ENCODE results near the gene PVRIG. TPM values are rescaled to one million over a fixed set of nuclear protein-coding genes. Genes with fewer than 3 reads are reported as not detected.
"Not testable (repeated sequence)": the region's sequence is repeated elsewhere in the genome, so short reads cannot be mapped to it uniquely, and the experiment has no call there.

Gene PVRIG
- total RNA-seq, 1 donor from 2014 or later = not detected

- Mint-ChIP-seq H3K4me1 (ENCODE audit: low read depth, unreplicated experiment) (peaks cover 7% of the 10 kb centered on the region), H3K36me3 (ENCODE audit: low read depth, unreplicated experiment) (peaks cover 3% of the 10 kb centered on the region)
These were observed 3.9 kb upstream of the PVRIG start for GRCh38 chr7:100215895-100216294.

GRCh38 chr7:100217934-100218333, 1.8 kb upstream of the PVRIG start:
- H3K9me3 Mint-ChIP-seq (ENCODE audit: unreplicated experiment); H2AFZ ChIP-seq (ENCODE audit: low read depth, low read length); H3K4me1 Mint-ChIP-seq (ENCODE audit: low read depth, unreplicated experiment); H3K27me3 ChIP-seq (ENCODE audit: insufficient read depth, low read length); H3K9me3 ChIP-seq (ENCODE audit: insufficient read depth, low read depth, low read length); H3K4me3 ChIP-seq (ENCODE audit: insufficient read depth, low read depth, low read length); H3K79me2 ChIP-seq (ENCODE audit: insufficient read depth, low read length); FAIRE-seq; H3K36me3 Mint-ChIP-seq (ENCODE audit: low read depth, unreplicated experiment); H3K27me3 Mint-ChIP-seq (ENCODE audit: low read depth, unreplicated experiment); H3K27ac Mint-ChIP-seq (ENCODE audit: unreplicated experiment); H4K20me1 ChIP-seq (ENCODE audit: insufficient read depth, low read length); H3K4me3 Mint-ChIP-seq (ENCODE audit: unreplicated experiment); H3K4me2 ChIP-seq (ENCODE audit: low read length); H3K27ac ChIP-seq (ENCODE audit: low read depth, low read length); H3K36me3 ChIP-seq (ENCODE audit: insufficient read depth, low read length); DNase-seq (ENCODE audit: low read depth); H3K9ac ChIP-seq (ENCODE audit: low read length); H3K4me1 ChIP-seq (ENCODE audit: insufficient read depth, low read length): not testable (repeated sequence)
- TF ChIP-seq CTCF (IDR thresholded peaks at IDR 0.05; ENCODE audit: insufficient read depth, low read depth, low read length) = peak; percentile 13

More at GRCh38 chr7:100215895-100216294, 3.9 kb upstream of the PVRIG start:
- no peak overlapping the region for H2AFZ ChIP-seq (ENCODE audit: low read depth, low read length)
- Mint-ChIP-seq H3K9me3 (ENCODE audit: unreplicated experiment) (peaks cover 3% of the 10 kb centered on the region), H3K27me3 (ENCODE audit: low read depth, unreplicated experiment) (peaks cover 8% of the 10 kb centered on the region), H3K27ac (ENCODE audit: unreplicated experiment) (no peak overlapping the region), H3K4me3 (ENCODE audit: unreplicated experiment) (no peak overlapping the region)
- H3K27ac ChIP-seq (ENCODE audit: low read depth, low read length) = no peak overlapping the region
- H3K4me1 ChIP-seq (ENCODE audit: insufficient read depth, low read length) = no peaks in the 10 kb centered on the region
- no peaks in the 10 kb centered on the region for H3K9me3 ChIP-seq (ENCODE audit: insufficient read depth, low read depth, low read length)
- TF ChIP-seq EZH2 (IDR thresholded peaks at IDR 0.05; ENCODE audit: insufficient read depth, low read length) (no peak), CTCF (IDR thresholded peaks at IDR 0.05; ENCODE audit: insufficient read depth, low read depth, low read length) (no peak)
- H3K4me3 ChIP-seq (ENCODE audit: insufficient read depth, low read depth, low read length) = no peak overlapping the region
- no peaks in the 10 kb centered on the region for H3K27me3 ChIP-seq (ENCODE audit: insufficient read depth, low read length)
- no peak overlapping the region for H3K4me2 ChIP-seq (ENCODE audit: low read length)
- no peaks in the 10 kb centered on the region for H3K36me3 ChIP-seq (ENCODE audit: insufficient read depth, low read length)
- DNase-seq (ENCODE audit: low read depth) (peak; percentile 8), FAIRE-seq (no peak)
- no peaks in the 10 kb centered on the region for H3K79me2 ChIP-seq (ENCODE audit: insufficient read depth, low read length)
- no peak overlapping the region for H3K9ac ChIP-seq (ENCODE audit: low read length)
- no peaks in the 10 kb centered on the region for H4K20me1 ChIP-seq (ENCODE audit: insufficient read depth, low read length)

- no peaks in the 10 kb centered on the region for H3K36me3 ChIP-seq (ENCODE audit: insufficient read depth, low read length)
- H3K9me3 ChIP-seq (ENCODE audit: insufficient read depth, low read depth, low read length) = no peaks in the 10 kb centered on the region
- TF ChIP-seq CTCF (IDR thresholded peaks at IDR 0.05; ENCODE audit: insufficient read depth, low read depth, low read length) (no peak), EZH2 (IDR thresholded peaks at IDR 0.05; ENCODE audit: insufficient read depth, low read length) (no peak)
- Mint-ChIP-seq H3K36me3 (ENCODE audit: low read depth, unreplicated experiment) (peaks cover 7% of the 10 kb centered on the region), H3K9me3 (ENCODE audit: unreplicated experiment) (no peaks in the 10 kb centered on the region), H3K4me1 (ENCODE audit: low read depth, unreplicated experiment) (peaks cover 5% of the 10 kb centered on the region), H3K27ac (ENCODE audit: unreplicated experiment) (no peak overlapping the region), H3K27me3 (ENCODE audit: low read depth, unreplicated experiment) (peaks cover under 1% of the 10 kb centered on the region), H3K4me3 (ENCODE audit: unreplicated experiment) (no peak overlapping the region)
- no peaks in the 10 kb centered on the region for H3K27me3 ChIP-seq (ENCODE audit: insufficient read depth, low read length)
- no peak overlapping the region for H3K4me2 ChIP-seq (ENCODE audit: low read length)
- DNase-seq (ENCODE audit: low read depth) (no peak), FAIRE-seq (no peak)
- no peaks in the 10 kb centered on the region for H4K20me1 ChIP-seq (ENCODE audit: insufficient read depth, low read length)
- no peak overlapping the region for H3K4me3 ChIP-seq (ENCODE audit: insufficient read depth, low read depth, low read length)
- no peak overlapping the region for H2AFZ ChIP-seq (ENCODE audit: low read depth, low read length)
- H3K27ac ChIP-seq (ENCODE audit: low read depth, low read length) = no peak overlapping the region
- no peak overlapping the region for H3K9ac ChIP-seq (ENCODE audit: low read length)
- H3K79me2 ChIP-seq (ENCODE audit: insufficient read depth, low read length) = no peaks in the 10 kb centered on the region
- no peaks in the 10 kb centered on the region for H3K4me1 ChIP-seq (ENCODE audit: insufficient read depth, low read length)
These were observed 445 bp upstream of the PVRIG start for GRCh38 chr7:100219271-100219737.

All from astrocyte (in vitro differentiated cells and primary cell).